HG03575 (cell line): ENCODE results near the gene PIK3R5.

Source experiments
- ATAC-seq: cut with Tn5 transposase; IDR thresholded peaks from one replicate; pipeline ENCODE4 v1.9.1; 2021; ENCODE audit not compliant: unreplicated experiment, insufficient number of reproducible peaks, low FRiP score; ENCODE audit errors: extremely low read depth

PIK3R5 gene

DNA sequence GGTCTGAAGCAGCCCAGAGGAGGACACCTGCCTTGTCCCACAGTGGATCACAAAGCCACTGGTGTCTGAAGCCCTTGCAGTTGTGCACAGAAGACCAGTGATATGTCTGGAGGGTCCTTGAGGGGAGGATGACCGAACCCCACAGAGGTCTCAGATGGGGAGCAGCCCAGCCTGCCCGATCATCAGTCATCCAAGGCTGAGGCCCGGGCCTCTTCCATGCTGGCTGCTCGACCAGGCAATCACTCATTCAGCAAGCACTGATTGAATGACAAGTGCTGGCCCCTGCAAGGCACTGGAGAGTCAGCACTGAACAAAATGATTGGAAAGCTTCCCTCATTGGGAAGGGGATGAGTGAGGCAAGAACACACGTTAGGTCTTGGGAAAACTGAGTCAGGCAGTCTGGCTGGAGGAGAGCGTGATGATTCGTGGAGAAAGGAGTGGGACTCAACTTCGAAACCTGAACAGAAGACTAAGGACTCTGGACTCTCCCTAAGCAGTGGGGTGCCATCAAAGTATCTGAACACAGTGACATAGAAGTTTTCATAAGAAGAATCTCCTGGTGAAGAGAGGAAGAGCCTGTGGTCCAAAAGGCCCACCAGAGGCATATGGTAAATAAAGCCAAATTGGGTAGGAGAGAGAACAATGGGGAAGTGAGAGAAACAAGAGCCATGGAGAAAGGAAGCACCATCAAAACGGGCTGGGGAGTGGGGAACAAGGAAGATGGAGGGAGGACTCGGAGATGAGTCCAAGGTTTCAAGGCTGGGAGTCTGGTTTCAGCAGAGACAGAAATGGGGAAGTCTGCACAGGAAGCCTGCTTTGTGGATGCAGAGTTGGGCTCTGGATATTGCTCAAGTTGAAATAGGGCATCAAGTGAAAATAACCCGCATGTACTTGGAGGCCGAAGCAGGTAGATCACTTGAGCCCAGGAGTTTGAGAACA is 10.2 kb downstream of the PIK3R5 start:
- ATAC-seq = no peak

GRCh38 chr17:8954339-8954738 is 11.2 kb downstream of the PIK3R5 start:
- ATAC-seq = no peak

DNA sequence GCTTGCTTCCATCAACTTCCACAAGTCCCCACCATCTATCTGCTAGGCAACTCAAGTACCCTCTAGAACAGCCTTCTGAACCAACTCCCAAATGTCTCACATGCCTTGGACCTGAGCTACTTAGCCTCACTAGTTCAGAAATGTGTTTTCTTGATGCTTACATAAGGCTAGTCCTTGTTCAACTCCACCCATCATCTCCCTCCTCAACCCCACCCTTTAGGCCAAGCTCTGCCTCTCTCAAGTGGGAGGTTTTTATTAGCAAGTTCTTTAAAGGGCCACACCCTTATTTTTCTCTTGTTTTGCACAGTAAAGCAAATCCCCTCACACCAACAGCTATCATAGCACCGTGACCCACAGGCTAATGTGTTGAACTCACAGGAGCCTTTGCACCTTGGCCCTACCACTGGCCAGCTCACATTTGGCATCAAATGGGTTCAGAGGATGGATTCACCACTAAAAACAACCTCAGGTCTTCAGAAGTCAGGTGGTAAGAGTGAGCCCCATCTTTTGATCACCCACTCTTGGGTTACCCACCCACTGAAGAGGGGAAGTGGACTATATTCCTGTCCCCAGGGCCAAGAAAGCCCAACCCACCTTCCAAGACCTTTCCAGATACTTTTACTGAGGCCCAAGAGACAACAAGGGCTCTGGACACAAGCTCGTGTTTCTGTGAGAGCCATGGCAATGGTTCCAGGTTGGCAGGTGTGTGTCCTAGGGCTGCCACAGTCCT is 12.2 kb downstream of the PIK3R5 start:
- ATAC-seq = no peak

DNA sequence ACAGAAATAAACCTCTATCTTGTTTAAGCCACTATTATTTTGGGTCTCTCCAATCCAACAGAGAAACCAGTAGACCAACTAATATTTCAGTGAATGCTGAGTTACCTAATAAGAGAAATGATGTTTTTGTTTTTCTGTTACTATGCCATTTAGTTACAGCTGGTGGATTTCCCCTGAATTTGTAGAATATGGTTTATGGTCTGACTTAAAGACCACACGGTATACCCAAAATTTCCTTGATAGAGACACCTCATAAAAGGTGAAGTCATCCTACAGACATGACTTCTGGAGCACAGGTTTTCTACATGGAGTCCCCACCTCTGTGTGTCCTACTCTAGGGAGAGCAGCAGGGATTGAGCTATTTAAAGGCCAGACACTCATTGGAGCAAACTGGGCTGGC is 13.3 kb downstream of the PIK3R5 start:
- ATAC-seq = no peak

DNA sequence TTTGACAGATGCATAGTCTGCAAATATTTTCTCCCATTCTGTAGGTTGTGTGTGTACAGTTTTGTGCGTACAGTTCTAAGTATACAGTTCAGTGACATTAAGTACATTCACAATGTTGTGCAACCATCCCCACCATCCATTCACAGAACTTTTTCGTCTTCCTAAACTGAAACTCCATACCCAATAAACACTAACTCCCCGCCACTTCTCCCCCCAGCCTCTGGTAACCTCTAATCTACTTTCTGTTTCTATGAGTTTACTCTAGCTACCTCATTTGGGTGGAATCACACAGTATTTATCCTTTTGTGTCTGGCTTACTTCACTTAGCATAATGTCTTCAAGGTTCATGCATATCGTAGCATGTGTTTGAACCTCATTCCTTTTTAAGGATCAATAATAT is 14.3 kb downstream of the PIK3R5 start:
- no peak for ATAC-seq

DNA sequence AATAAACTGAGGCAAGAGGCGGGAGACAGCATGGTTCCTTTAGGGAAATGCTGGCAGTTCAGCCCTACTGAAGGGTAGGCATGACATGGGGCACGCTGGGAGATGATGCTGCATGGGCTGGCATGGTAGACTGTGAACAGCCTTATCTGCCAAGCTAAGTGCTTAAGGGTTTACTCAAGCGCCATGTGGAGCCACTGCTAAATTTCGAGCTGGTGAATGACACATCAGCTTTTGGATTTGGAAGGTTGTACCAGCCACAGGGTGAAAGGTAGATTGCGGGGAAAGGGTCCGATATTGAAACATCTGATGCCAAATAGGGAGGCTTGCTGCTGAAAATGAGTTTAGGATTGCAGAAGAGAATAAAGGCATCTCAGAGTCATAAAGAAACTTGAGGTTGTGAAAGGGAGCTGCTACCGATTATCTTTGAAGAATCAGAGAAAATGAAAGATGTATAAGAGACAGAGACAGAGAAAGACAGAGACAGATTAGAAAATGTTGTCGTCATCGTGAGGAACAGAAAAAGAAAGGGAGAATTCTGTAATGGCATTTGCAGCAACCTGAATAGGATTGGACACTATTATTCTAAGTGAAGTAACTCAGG is 16.3 kb downstream of the PIK3R5 start:
- no peak for ATAC-seq

- ATAC-seq = no peak
Measured at GRCh38 chr17:8948462-8948861, 17.0 kb downstream of the PIK3R5 start.

- no peak for ATAC-seq
Measured at GRCh38 chr17:8947201-8947600, 18.3 kb downstream of the PIK3R5 start.

GRCh38 chr17:8946476-8946875 is 19.0 kb downstream of the PIK3R5 start:
- no peak for ATAC-seq

GRCh38 chr17:8946071-8946470 is 19.4 kb downstream of the PIK3R5 start:
- no peak for ATAC-seq

DNA sequence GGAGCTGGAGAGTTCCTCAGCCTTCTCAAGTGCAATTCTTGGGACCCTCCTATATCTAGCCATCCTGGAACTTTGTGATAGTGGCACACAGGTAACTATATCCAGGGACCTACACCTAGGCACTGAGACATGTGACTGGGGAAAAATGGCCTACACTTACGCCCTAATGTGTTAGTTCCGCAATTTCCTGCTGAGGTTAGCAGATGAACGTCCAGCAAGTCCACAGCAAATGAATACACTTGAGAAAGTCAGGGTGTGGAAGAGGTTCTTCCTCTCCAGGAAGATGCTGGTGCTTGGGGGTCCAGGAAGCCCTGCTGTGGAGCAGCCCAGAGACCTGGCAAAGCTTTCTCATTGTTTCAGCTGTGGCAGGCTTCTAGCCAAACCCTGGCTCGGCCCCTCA is 20.8 kb downstream of the PIK3R5 start:
- no peak for ATAC-seq

DNA sequence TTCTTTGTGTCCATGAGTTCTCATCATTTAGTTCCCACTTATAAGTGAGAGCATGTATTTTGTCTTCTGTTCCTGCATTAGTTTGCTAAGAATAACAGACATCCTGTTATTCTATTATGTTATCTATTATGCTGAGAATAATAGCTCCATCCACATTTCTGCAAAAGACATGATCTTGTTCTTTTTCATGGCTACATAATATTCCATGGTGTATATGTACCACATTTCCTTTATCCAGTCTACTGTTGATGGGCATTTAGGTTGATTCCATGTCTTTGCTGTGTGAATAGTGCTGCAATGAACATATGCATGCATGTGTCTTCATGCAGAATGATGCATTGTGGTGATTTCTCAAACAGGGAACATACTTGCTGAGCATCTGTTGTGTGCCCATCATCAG is 21.4 kb downstream of the PIK3R5 start:
- ATAC-seq = no peak

- ATAC-seq = no peak
Measured at GRCh38 chr17:8941980-8942622, 23.4 kb downstream of the PIK3R5 start.

- ATAC-seq = no peak
Measured at GRCh38 chr17:8941520-8941919, 24.0 kb downstream of the PIK3R5 start.

- no peak for ATAC-seq
Measured at GRCh38 chr17:8940866-8941471, 24.5 kb downstream of the PIK3R5 start.

DNA sequence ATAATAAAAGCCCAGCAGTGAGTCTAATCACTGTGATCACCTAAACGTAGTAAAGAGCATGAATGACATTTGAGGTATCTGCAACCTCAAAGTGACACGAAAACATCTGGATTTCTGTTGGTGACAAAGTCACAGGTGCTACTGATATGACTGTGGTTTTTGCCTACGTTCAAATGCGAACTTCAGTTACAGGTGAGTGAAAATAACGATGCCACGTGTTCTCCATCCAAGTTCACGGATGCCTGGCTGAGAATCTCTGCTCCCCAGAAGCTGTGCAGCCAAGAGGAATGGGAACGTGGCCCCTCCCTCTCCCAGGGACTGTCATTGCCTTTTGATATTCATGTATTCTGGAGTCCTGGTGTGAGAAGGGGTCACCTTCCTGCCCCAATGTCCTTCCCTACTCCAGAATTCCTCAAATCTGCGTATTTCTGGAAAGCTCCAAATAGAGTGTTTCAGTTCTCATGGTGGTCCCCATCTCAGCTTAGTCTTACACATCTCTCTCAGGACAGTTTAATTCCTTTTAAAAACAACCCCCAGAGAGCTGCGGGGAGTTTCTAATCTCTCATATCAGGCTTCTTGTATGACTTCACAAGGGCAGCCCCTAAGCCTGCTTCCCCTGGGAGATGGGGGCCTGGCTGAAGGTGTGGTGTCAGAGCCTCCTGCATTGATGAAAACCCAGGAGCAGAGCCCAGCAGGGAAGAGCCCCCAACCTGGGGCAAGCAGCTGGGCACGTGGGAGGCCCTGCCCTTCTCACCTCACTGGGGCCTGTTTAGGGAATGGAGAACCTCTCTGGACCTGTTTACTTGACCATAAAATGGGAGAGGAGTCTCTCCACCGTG is 25.8 kb downstream of the PIK3R5 start:
- ATAC-seq = no peak

DNA sequence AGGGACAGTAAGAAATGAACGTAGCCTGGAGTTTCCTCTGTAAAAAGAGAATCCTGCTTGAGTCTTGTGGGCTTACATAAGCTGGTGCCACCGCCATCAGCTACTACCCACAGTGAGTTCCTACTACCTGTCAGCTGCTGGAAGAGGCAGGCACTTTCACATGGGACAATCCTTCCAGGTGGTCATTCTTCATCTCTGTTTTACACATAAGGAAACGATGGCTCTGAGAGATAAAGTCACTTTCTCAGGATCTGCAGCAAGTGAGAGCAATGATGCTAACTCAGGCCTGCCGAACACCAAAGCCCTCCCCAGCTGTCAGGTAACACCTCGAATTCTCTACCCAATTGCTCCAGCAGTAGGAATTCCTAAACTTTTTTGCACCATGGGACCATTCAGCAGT is 26.6 kb downstream of the PIK3R5 start:
- no peak for ATAC-seq

- ATAC-seq = no peak
Measured at GRCh38 chr17:8935191-8935590, 30.3 kb downstream of the PIK3R5 start.
